Liver (tissue), 9 donors: ENCODE data around the gene ZNF793. TPM values are rescaled to one million over a fixed set of nuclear protein-coding genes. Genes with fewer than 3 reads are reported as not detected.

Source experiments
- DNase-seq: peaks from one replicate; pipeline ENCODE4 v3.0.0-alpha.2; 2017; ENCODE audit warnings: low spot score
- H3K27ac ChIP-seq, 2 donors: one replicate each; pipeline ENCODE4 v1.7.0; 2013; ENCODE audit warnings: inconsistent platforms in 2 of 2, low read length in 2 of 2, control low read depth in 1 of 2, low read depth in 1 of 2, mild to moderate bottlenecking in 1 of 2
- H3K27me3 ChIP-seq, 4 donors: one replicate each; pipeline versions ENCODE4 v1.6.1 to v1.7.0; 2013; ENCODE audit warnings: low read length in 3 of 4, inconsistent platforms in 1 of 4, mild to moderate bottlenecking in 1 of 4, moderate library complexity in 1 of 4; ENCODE audit not compliant: control insufficient read depth in 4 of 4, insufficient read depth in 4 of 4
- H3K36me3 ChIP-seq, 4 donors: one replicate each; pipeline versions ENCODE4 v1.6.1 to v1.7.0; 2013; ENCODE audit warnings: low read length in 3 of 4, mild to moderate bottlenecking in 3 of 4, low read depth in 1 of 4, moderate library complexity in 1 of 4; ENCODE audit not compliant: control insufficient read depth in 4 of 4, insufficient read depth in 3 of 4
- H3K4me1 ChIP-seq, 4 donors: one replicate each; pipeline versions ENCODE4 v1.6.1 to v1.7.0; 2013; ENCODE audit warnings: low read length in 3 of 4, mild to moderate bottlenecking in 3 of 4, moderate library complexity in 1 of 4; ENCODE audit not compliant: control insufficient read depth in 4 of 4, insufficient read depth in 4 of 4
- H3K4me3 ChIP-seq, 3 donors: one replicate each; pipeline versions ENCODE4 v1.6.1 to v1.7.0; 2013; ENCODE audit warnings: low read length in 3 of 3, control low read depth in 1 of 3, low read depth in 1 of 3, mild to moderate bottlenecking in 1 of 3
- H3K9ac ChIP-seq, 2 donors: one replicate each; pipeline ENCODE4 v1.7.0; 2013; ENCODE audit warnings: low read length in 2 of 2, mild to moderate bottlenecking in 2 of 2, moderate library complexity in 2 of 2, control low read depth in 1 of 2, low read depth in 1 of 2
- H3K9me3 ChIP-seq, 4 donors: one replicate each; pipeline versions ENCODE4 v1.6.1 to v1.7.0; 2013; ENCODE audit warnings: low read length in 3 of 4; ENCODE audit not compliant: control insufficient read depth in 4 of 4
- EGR1 ChIP-seq, 2 donors: IDR thresholded peaks; 2 replicates each; pipeline ENCODE4 v1.6.1; 2016 to 2018; ENCODE audit warnings: antibody characterized with exemption in 2 of 2, low read depth in 2 of 2
- FOXA2 ChIP-seq: IDR thresholded peaks from 2 replicates; pipeline ENCODE4 v1.6.1; 2016; ENCODE audit warnings: antibody characterized with exemption
- GABPA ChIP-seq, 2 donors: IDR thresholded peaks in 1 of 2; conservative IDR thresholded peaks in 1 of 2; 2 replicates each; pipeline ENCODE4 v1.6.1; 2016; ENCODE audit warnings: antibody characterized with exemption in 2 of 2, mild to moderate bottlenecking in 1 of 2, moderate library complexity in 1 of 2
- HNF4A ChIP-seq, 2 donors: conservative IDR thresholded peaks; 2 replicates each; pipeline ENCODE4 v1.6.1; 2016; ENCODE audit warnings: antibody characterized with exemption in 2 of 2, mild to moderate bottlenecking in 2 of 2
- HNF4G ChIP-seq: IDR thresholded peaks from 2 replicates; pipeline ENCODE4 v1.6.1; 2016; ENCODE audit warnings: antibody characterized with exemption
- JUND ChIP-seq, 2 donors: IDR thresholded peaks; 2 replicates each; pipeline ENCODE4 v1.6.1; 2016; ENCODE audit warnings: antibody characterized with exemption in 2 of 2
- NR2F2 ChIP-seq: IDR thresholded peaks from 2 replicates; pipeline ENCODE4 v1.6.1; 2016; ENCODE audit warnings: antibody characterized with exemption
- RAD21 ChIP-seq, 2 donors: IDR thresholded peaks; 2 replicates each; pipeline ENCODE4 v1.6.1; 2016; ENCODE audit warnings: antibody characterized with exemption in 2 of 2, mild to moderate bottlenecking in 2 of 2
- RXRA ChIP-seq, 2 donors: IDR thresholded peaks; 2 replicates each; pipeline ENCODE4 v1.6.1; 2017 to 2018; ENCODE audit warnings: antibody characterized with exemption in 2 of 2, mild to moderate bottlenecking in 1 of 2
- SP1 ChIP-seq: IDR thresholded peaks from 2 replicates; pipeline ENCODE4 v1.6.1; 2018; ENCODE audit warnings: antibody characterized with exemption, mild to moderate bottlenecking
- TAF1 ChIP-seq: conservative IDR thresholded peaks from 2 replicates; pipeline ENCODE4 v1.6.1; 2016; ENCODE audit warnings: antibody characterized with exemption, mild to moderate bottlenecking
- YY1 ChIP-seq: IDR thresholded peaks from 2 replicates; pipeline ENCODE4 v1.6.1; 2016; ENCODE audit warnings: antibody characterized with exemption, mild to moderate bottlenecking
- WGBS: extraction: QIAGEN DNeasy Blood & Tissue Kit; methylation state at CpG from one replicate; pipeline ENCODE4 v1.1.7; 2013; 5-methylcytosine and 5-hydroxymethylcytosine counted together
- polyA plus RNA-seq, 2 donors: library from polyadenylated mRNA; stranded (reverse) in 1 of 2; unstranded in 1 of 2; fragments of 200-250 nt in 1 of 2; fragments of >200 nt in 1 of 2; fragmentation: Nextera tagmentation in 1 of 2; extraction: Ambion mirVana in 1 of 2; gene quantifications; one replicate each; pipeline versions ENCODE4 v1.2.1 to v1.2.3, GENCODE V29; 2013 to 2015
- total RNA-seq, 2 donors: library from RNA; depleted of rRNA; stranded (reverse); fragments of >200 nt; gene quantifications; one replicate each; pipeline ENCODE4 v1.2.3, GENCODE V29; 2014
- TF ChIP-seq, protein P1 (sequence below): IDR thresholded peaks from 2 replicates; pipeline ENCODE4 v1.6.1; 2016; ENCODE audit warnings: antibody characterized with exemption
- TF ChIP-seq, protein P2 (sequence below): IDR thresholded peaks from 2 replicates; pipeline ENCODE4 v1.6.1; 2016; ENCODE audit warnings: antibody characterized with exemption
- TF ChIP-seq, protein P3 (sequence below): fragments of 150-350 bp; IDR thresholded peaks from 2 replicates; pipeline ENCODE4 v1.5.1; 2017; ENCODE audit warnings: improper control_type of control experiment, low read depth, low read length; ENCODE audit not compliant: missing input control
- TF ChIP-seq, protein P4 (sequence below): IDR thresholded peaks from 2 replicates; pipeline ENCODE4 v1.6.1; 2016; ENCODE audit warnings: antibody characterized with exemption, mild to moderate bottlenecking
- donor health status: healthy.
- donor health status: healthy.
- donor health status: healthy.
- donor health status: healthy.
- donor health status: healthy.

The ZNF793 gene
- total and polyA plus RNA-seq, 4 donors, result 0.15 to 0.93 (median 0.51) TPM

DNA sequence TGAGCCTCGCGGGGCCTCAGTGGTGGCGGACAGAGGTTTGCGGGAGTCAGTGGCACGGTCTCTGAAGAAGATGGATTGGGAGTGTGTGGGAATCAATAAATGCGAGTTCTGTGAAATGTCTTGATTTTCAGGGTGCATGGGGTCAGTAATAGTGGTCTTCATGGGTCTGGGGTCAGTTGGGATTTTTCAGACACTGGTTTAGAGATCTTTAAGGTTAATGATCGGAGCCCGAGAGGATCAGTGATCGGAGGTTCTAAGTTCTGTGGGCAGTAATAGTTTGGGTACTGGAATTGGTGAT, 377 bp downstream of the ZNF793 start:
- H3K4me3 ChIP-seq, result peak overlapping the region; percentile 50 to 67 (median 60)
- no peaks in the 10 kb centered on the region for H3K4me1 ChIP-seq
- no peak for DNase-seq
- peak overlapping the region in 1 of 2 donors; percentile 17 for H3K9ac ChIP-seq
- WGBS, result 2% methylated on average over 9 of the region's 9 CpGs
- H3K36me3 ChIP-seq, result no peaks in the 10 kb centered on the region
- H3K27me3 ChIP-seq, result no peaks in the 10 kb centered on the region
- peaks cover 19 to 36% (median 25%) of the 10 kb centered on the region in 4 donors for H3K9me3 ChIP-seq
- H3K27ac ChIP-seq, result no peak overlapping the region
- TF ChIP-seq EGR1 (IDR thresholded peaks at IDR 0.05; ENCODE audit: low read depth in 2 of 2) (no peak), HNF4G (no peak), SP1 (no peak), RXRA (IDR thresholded peaks at IDR 0.05) (no peak), RAD21 (IDR thresholded peaks at IDR 0.05) (no peak), TAF1 (no peak), HNF4A (conservative IDR thresholded peaks at IDR 0.05) (no peak), FOXA2 (no peak)
- TF ChIP-seq, protein P1, sequence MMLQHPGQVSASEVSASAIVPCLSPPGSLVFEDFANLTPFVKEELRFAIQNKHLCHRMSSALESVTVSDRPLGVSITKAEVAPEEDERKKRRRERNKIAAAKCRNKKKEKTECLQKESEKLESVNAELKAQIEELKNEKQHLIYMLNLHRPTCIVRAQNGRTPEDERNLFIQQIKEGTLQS, result no peak
- TF ChIP-seq, protein P2, sequence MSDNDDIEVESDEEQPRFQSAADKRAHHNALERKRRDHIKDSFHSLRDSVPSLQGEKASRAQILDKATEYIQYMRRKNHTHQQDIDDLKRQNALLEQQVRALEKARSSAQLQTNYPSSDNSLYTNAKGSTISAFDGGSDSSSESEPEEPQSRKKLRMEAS, result no peak
- TF ChIP-seq, protein P3, sequence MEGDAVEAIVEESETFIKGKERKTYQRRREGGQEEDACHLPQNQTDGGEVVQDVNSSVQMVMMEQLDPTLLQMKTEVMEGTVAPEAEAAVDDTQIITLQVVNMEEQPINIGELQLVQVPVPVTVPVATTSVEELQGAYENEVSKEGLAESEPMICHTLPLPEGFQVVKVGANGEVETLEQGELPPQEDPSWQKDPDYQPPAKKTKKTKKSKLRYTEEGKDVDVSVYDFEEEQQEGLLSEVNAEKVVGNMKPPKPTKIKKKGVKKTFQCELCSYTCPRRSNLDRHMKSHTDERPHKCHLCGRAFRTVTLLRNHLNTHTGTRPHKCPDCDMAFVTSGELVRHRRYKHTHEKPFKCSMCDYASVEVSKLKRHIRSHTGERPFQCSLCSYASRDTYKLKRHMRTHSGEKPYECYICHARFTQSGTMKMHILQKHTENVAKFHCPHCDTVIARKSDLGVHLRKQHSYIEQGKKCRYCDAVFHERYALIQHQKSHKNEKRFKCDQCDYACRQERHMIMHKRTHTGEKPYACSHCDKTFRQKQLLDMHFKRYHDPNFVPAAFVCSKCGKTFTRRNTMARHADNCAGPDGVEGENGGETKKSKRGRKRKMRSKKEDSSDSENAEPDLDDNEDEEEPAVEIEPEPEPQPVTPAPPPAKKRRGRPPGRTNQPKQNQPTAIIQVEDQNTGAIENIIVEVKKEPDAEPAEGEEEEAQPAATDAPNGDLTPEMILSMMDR, result no peak

DNA sequence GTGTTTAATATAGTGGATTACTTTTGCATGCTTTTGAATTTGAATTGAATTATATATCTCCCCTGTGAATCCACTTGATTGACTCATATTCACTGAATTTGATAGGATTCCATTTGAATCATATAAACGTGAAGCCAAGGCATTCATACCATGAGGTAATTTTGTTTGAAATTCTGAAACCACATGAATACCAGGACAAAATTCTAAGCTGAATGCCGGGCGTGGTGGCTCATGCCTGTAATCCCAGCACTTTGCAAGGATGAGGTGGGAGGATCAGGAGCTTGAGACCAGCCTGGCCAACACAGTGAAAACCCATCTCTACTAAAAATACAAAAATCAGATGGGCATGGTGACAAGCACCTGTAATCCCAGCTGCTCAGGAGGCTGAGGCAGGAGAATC, 4.4 kb downstream of the ZNF793 start:
- peaks cover 8 to 39% (median 19%) of the 10 kb centered on the region in 4 donors for H3K9me3 ChIP-seq
- TF ChIP-seq HNF4G (no peak), SP1 (no peak), GABPA (IDR thresholded peaks at IDR 0.05 in 1 of 2, conservative IDR thresholded peaks at IDR 0.05 in 1 of 2) (no peak), EGR1 (IDR thresholded peaks at IDR 0.05; ENCODE audit: low read depth in 2 of 2) (no peak), NR2F2 (no peak), RAD21 (IDR thresholded peaks at IDR 0.05) (no peak)
- TF ChIP-seq, protein P3, result no peak

DNA sequence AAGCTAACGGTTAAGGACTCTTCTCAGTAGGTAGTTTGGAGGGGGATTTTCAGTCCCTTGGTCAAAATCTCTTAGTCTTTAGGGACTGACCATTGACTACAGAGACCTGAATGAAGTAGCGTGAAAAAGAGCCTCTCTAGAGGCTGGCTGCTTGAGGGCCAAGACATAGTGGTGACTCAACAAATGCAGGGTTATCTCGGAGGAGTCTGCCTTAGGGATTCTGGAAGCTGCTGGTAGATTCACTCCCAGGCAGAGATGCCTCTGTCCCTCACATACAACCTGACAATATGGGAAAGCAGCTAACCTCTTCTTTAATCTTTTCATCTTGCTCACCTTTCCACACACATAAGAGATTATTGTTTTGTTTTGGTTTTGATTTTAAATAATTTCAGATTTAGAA, 5.1 kb downstream of the ZNF793 start:
- no peak overlapping the region for H3K27ac ChIP-seq
- H3K9me3 ChIP-seq, result peaks cover 9 to 40% (median 18%) of the 10 kb centered on the region in 4 donors
- peak overlapping the region in 1 of 3 donors; percentile 17 for H3K4me3 ChIP-seq
- peaks cover 0 to 3% (median 2%) of the 10 kb centered on the region in 4 donors for H3K36me3 ChIP-seq
- no peaks in the 10 kb centered on the region for H3K4me1 ChIP-seq
- no peak overlapping the region for H3K9ac ChIP-seq
- no peak for DNase-seq
- 97% methylated on average over 3 of the region's 3 CpGs for WGBS
- H3K27me3 ChIP-seq, result no peaks in the 10 kb centered on the region
- TF ChIP-seq TAF1 (no peak), RAD21 (IDR thresholded peaks at IDR 0.05) (no peak), HNF4G (no peak), YY1 (no peak), JUND (IDR thresholded peaks at IDR 0.05) (no peak), FOXA2 (no peak), RXRA (IDR thresholded peaks at IDR 0.05) (no peak)
- TF ChIP-seq, protein P2, result no peak
- TF ChIP-seq, protein P3, result no peak
- TF ChIP-seq, protein P4, sequence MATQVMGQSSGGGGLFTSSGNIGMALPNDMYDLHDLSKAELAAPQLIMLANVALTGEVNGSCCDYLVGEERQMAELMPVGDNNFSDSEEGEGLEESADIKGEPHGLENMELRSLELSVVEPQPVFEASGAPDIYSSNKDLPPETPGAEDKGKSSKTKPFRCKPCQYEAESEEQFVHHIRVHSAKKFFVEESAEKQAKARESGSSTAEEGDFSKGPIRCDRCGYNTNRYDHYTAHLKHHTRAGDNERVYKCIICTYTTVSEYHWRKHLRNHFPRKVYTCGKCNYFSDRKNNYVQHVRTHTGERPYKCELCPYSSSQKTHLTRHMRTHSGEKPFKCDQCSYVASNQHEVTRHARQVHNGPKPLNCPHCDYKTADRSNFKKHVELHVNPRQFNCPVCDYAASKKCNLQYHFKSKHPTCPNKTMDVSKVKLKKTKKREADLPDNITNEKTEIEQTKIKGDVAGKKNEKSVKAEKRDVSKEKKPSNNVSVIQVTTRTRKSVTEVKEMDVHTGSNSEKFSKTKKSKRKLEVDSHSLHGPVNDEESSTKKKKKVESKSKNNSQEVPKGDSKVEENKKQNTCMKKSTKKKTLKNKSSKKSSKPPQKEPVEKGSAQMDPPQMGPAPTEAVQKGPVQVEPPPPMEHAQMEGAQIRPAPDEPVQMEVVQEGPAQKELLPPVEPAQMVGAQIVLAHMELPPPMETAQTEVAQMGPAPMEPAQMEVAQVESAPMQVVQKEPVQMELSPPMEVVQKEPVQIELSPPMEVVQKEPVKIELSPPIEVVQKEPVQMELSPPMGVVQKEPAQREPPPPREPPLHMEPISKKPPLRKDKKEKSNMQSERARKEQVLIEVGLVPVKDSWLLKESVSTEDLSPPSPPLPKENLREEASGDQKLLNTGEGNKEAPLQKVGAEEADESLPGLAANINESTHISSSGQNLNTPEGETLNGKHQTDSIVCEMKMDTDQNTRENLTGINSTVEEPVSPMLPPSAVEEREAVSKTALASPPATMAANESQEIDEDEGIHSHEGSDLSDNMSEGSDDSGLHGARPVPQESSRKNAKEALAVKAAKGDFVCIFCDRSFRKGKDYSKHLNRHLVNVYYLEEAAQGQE, result no peak

More for the DNA sequence above, 4.4 kb downstream of the ZNF793 start:
- DNase-seq, result no peak
- Histone ChIP-seq H3K27me3 (no peaks in the 10 kb centered on the region), H3K36me3 (peaks cover 0 to 3% (median 2%) of the 10 kb centered on the region in 4 donors), H3K4me3 (no peak overlapping the region), H3K27ac (no peak overlapping the region), H3K9ac (no peak overlapping the region), H3K4me1 (no peaks in the 10 kb centered on the region)
- 93% methylated on average over 3 of the region's 3 CpGs for WGBS
